Dedifferentiated amniotic fluid mesenchymal stem cell (primary cell): Measurements from ENCODE around the gene NCDN.

ENCODE experiments used
- DNase-seq: peaks from one replicate; pipeline ENCODE4 v3.0.0-alpha.2; 2016; ENCODE audit errors: extremely low spot score

NCDN gene

GRCh38 chr1:35554266-35555211 lies 3.1 kb upstream of the NCDN start:
- no peak for DNase-seq

GRCh38 chr1:35555212-35555584 lies 2.4 kb upstream of the NCDN start:
- DNase-seq: no peak

GRCh38 chr1:35555601-35556477 lies 1.8 kb upstream of the NCDN start:
- no peak for DNase-seq

GRCh38 chr1:35556484-35557117 lies 998 bp upstream of the NCDN start:
- DNase-seq: no peak

GRCh38 chr1:35557118-35557610 lies 435 bp upstream of the NCDN start, which contains the start of gene KIAA0319L:
KIAA0319L (minus strand) TSS chr1:35557403; CDS start chr1:35554491, 2,912 bp downstream.
- DNase-seq: peak; percentile 69

- no peak for DNase-seq
Observed at GRCh38 chr1:35558374-35559316, 1.0 kb downstream of the NCDN start.

- no peak for DNase-seq
Observed at GRCh38 chr1:35559317-35559944, 1.8 kb downstream of the NCDN start.

- no peak for DNase-seq
Observed at GRCh38 chr1:35560256-35561225, 2.9 kb downstream of the NCDN start.

- DNase-seq: no peak
Observed at GRCh38 chr1:35561297-35561971, 3.8 kb downstream of the NCDN start.

- DNase-seq: no peak
Observed at GRCh38 chr1:35561972-35562680, 4.5 kb downstream of the NCDN start.

- DNase-seq: no peak
Observed at GRCh38 chr1:35563166-35563565, 5.6 kb downstream of the NCDN start.

GRCh38 chr1:35564037-35564883 lies 6.7 kb downstream of the NCDN start:
- peak; percentile 29 for DNase-seq

GRCh38 chr1:35564884-35565741 lies 7.5 kb downstream of the NCDN start:
- DNase-seq: no peak

- DNase-seq: no peak
Observed at GRCh38 chr1:35565742-35566133, 8.1 kb downstream of the NCDN start.

GRCh38 chr1:35567947-35568558 lies 10.5 kb downstream of the NCDN start:
- DNase-seq: no peak
